Measurements from ENCODE around the gene SIRPB1.
"Not testable (repeated sequence)": the region's sequence is repeated elsewhere in the genome, so short reads cannot be mapped to it uniquely, and the experiment has no call there.

- TF ChIP-seq CTCF (conservative IDR thresholded peaks at IDR 0.05; ENCODE audit: low read depth, low read length); EZH2 (IDR thresholded peaks at IDR 0.05; ENCODE audit: low read length, unreplicated experiment); EZH2phosphoT487 (IDR thresholded peaks at IDR 0.05; ENCODE audit: borderline replicate concordance, low read length): not testable (repeated sequence)
Measured at GRCh38 chr20:1638643-1639042, 18.8 kb upstream of the SIRPB1 start.
